Measurements from ENCODE around the gene SFT2D2.

DNA sequence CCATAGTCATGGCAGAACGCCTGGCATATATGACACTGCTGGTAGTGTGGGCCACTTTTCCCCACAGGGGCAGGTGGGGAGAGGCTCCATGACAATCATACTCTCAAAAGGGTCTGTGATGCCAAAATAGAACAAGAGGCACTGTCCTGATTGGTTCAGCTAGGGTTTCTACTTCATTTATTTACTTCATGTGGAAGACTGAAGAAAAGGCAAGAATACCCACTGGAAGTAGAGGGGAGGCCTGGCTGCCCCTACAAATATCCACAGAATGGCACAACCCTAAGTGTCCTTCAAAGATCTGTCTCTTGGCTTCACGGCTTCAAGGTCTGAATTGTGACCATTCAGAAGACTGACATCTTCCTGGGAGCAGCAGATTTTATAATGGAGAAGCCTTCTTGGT, 4.5 kb upstream of the SFT2D2 start:
- TF ChIP-seq POLR2A (IDR thresholded peaks at IDR 0.05) = no peak
- no peak for TF ChIP-seq POLR2AphosphoS5 (IDR thresholded peaks at IDR 0.05)
